Stimulated activated CD4-positive, alpha-beta T cell treated with anti-CD3 and anti-CD28 coated beads, Interleukin-4, amount 100 ng/mL, for 48 hours (primary cell): ENCODE measurements around the gene RHOC.

ENCODE experiments used
- DNase-seq, 2 donors: peaks; one replicate each; pipeline ENCODE4 v3.0.0-alpha.2; 2020; ENCODE audit warnings: low read depth in 2 of 2

RHOC gene

DNA sequence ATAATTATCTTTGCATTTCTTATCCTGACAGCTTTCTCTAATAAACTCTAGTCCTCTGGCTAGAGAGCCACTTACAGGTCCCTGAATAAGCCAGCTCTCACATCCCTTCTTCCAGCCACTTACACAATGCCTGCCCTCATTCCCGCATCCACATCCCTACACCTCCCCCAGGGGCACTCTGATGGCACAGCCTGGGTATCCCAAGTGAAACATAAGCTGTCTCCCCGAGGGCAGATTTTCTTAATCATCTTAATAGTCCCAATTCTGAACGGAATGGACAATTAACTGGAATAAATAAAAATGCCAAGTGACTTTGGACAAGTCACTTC lies 4.9 kb downstream of the RHOC start:
- no peak for DNase-seq

DNA sequence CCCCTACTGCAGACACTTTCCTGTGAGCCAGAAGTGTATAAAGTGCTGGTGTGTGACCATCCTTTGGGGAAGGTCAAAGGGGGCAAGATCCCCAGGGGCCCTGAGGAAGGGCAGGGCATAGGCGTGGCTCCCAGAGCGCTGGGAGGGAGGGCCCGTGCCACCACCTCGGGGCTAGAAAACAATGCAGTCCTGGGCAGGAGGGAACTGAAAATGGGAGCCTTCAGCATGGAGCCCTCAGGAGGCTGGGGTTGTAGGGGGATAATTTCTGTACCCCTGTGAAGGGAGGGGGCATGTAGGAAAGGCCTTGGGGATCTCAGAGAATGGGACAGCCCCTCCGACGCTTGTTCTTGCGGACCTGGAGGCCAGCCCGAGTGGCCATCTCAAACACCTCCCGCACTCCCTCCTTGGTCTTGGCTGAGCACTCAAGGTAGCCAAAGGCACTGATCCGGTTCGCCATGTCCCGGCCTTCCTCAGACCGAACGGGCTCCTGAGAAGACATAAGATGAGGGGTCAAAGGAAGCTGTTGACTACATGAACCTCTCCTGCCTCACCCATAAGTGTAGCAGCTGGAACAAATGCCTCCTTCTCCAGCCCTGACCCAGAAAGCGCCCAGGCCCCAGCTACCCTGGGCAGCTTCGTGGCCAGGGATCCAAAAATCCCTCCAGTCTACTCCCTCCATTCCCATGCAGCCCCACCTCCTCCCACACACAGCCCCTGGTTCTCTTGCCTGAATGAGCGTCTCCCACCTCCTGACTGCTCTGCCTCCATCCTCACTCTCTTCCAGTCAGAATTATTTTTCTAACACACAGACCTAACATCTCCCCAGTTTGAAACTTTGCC lies 5.5 kb downstream of the RHOC start:
- no peak for DNase-seq

DNA sequence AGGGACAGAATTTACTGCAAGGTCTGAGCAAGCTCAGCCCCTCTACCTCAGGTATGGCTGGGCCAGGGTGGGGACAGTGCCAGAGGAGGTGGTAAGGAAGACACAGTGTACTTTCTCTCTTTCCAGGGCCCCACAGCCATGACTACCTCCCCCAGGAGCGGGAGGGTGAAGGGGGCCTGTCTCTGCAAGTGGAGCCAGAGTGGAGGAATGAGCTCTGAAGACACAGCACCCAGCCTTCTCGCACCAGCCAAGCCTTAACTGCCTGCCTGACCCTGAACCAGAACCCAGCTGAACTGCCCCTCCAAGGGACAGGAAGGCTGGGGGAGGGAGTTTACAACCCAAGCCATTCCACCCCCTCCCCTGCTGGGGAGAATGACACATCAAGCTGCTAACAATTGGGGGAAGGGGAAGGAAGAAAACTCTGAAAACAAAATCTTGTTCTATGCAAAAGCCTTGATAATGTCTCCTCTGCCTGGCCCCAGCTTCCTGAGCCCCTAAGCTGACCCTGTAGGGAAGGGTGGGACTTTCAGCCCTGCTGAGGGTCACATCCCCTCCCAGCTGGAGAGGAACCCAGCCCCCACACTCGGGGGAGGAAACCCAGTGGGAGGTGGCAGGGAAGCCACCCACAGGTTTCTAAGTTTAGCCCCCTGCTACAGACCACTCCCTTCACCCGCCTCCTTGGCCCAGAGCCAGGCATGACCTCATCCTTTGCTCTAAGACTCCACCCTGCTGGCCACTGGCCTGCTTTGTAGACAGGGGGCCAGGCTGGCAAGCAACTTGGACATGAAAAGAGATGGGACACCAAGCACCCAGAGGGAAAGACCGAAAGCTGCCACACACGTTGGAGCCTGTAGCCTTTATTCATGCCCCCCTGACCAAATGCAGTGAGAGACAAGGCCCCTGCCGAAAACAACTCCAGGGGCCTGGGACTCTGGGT lies 6.4 kb downstream of the RHOC start:
- peak; percentile 50 to 59 for DNase-seq

DNA sequence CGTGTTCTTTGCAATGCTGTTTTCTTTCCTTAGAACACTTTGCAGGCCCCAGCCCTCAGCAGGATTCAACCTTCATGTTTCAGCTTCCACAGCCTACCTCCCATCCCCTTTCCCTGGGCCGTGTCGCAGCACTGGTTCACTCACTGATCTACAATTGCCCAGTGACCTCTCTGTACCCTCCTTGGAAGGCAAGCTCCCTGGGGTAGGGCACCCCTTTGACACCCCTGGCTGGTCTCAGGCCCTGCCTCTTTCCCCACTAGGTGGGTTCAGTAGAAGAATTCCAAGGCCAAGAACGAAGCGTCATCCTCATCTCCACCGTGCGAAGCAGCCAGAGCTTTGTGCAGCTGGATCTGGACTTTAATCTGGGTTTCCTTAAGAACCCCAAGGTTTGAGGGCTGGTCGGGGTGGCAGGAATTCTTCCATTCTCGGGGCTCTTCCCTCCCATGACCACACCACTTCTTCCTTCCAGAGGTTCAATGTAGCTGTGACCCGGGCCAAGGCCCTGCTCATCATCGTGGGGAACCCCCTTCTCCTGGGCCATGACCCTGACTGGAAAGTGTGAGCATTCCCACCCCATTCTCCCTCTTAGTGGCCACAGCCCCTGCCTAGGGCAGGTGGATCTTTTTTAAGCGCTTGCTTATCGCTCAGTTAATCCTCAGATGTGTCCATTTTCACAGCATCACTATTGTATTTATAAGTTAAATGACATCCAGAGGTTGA lies 7.3 kb downstream of the RHOC start:
- no peak for DNase-seq

DNA sequence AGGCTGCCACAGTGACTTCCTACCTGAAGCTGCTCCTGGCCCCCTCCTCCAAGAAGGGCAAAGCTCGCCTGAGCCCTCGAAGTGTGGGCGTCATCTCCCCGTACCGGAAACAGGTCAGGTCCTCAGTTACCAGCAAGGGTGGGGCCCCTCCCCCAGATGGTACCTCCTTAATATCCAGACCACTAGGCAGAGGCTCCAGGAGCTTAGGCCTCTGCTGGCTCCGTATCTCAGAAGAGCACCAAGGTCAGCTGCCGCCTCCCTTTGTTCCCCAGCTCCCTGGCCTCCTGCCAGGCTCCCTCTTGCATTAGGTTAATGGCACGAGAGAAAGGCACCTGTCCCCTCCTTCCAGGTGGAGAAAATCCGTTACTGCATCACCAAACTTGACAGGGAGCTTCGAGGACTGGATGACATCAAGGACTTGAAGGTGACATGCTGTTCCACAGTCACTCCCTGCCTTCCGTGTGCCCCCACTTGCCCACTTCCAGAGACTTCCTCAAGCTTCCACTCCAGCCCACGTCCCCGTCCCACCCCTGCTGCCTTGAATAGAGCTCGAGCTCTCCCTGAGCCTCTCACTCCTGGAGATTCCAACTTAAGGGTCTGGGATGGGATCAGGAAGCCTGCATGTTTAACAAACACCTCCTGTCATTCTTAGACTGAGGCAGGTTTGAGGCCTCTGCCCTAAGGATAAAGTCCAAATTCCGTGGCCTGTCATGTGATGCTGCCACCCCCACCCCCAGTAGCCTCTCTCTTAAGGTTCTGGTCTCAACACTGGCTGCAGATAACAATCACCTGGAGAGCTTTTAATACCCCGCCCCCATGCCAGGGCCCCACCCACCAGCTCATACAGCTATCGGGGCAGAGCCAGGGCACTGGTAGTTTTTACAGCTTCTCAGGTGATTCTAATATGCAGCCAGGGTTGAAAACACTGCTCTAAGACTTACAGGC lies 8.3 kb downstream of the RHOC start:
- DNase-seq: no peak

DNA sequence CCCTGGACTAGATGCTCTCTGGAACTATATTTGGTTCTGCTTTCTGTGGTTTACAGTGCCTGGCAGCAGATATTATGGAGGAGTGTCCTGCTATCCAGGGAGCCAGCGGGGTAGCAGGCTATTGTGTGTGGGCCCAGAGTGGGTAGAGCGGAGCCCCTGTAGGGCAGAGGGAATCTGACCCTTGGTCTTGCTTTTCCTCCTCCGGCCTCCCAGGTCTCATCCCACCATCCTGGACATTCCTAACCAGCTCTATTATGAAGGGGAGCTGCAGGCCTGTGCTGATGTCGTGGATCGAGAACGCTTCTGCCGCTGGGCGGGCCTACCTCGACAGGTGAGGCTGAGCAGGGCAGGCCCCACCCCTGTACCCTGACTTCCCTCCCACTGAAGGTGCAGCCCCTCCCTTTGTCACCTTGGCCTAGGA lies 9.1 kb downstream of the RHOC start:
- no peak for DNase-seq

DNA sequence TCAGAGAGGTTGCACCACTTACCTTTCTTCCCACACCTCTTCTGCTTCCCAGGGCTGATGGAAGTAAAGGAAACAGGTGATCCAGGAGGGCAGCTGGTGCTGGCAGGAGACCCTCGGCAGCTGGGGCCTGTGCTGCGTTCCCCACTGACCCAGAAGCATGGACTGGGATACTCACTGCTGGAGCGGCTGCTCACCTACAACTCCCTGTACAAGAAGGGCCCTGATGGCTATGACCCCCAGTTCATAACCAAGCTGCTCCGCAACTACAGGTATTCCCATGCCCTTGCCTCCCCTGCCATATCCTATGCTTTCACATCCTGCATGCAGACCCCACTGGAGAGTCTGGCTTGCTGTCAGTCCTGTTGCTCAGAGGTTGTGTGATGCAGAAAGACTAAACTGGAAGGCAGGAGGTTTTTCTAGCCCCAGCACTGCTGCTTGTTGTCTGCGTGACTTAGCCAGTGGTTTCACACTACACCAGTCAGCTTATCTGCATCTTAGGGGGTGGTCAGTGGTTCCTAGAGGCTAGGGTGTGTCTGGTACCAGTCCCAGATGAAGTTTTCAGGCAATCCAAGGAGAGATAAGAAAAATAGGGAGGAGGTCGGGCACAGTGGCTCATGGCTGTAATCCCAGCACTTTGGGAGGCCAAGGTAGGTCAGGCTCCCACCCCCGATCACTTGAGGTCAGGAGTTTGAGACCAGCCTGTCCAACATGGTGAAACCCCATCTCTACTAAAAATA lies 10.2 kb downstream of the RHOC start:
- DNase-seq: no peak

DNA sequence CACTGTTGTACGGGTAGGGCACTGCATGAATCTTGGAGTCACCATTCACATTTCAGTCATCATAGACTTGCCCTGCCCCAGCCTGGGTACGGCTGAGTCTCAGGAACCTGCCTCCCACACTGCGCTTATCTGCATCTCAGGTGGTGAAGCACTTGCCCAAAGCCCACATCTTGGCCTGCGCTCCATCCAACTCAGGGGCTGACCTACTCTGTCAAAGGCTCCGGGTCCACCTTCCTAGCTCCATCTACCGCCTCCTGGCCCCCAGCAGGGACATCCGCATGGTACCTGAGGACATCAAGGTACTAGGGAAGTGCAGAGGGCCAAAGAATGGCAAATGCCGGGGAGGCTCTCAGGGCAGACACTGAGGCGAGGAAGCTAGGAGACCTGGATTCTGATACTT lies 11.7 kb downstream of the RHOC start:
- no peak for DNase-seq

DNA sequence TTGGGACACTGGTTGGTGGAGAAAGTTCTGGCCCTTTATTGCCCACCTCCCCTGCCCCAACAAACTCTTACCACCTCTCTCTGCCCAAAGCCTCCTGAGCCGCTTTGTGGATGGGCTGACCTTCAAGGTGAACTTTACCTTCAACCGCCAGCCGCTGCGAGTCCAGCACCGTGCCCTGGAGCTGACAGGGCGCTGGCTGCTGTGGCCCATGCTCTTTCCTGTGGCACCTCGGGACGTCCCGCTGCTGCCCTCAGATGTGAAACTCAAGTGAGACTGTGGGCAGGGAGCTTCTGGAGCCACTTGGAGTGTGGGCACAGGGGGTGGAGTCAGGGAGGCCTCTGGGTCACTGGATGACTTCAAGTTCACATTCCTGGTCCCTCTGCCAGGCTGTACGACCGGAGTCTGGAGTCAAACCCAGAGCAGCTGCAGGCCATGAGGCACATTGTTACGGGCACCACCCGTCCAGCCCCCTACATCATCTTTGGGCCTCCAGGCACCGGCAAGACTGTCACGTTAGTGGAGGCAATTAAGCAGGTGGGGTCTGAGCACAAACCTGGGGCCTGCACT lies 12.5 kb downstream of the RHOC start:
- no peak for DNase-seq

DNA sequence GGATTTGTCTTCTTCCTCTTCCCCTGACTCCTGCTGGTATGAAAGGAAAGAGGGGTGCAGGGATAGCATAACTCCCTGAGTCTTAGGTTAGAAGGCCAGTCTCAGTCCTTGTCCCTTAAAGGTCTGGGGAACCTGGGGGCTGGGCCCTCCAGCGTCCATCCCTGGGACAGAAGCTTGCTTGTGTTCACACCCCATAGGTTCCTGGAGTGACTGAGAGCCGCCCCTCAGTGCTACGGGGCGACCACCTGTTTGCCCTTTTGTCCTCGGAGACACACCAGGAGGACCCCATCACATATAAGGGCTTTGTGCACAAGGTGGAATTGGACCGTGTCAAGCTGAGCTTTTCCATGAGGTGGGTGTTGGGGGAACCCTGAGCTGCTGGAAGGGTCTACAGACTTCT lies 13.1 kb downstream of the RHOC start:
- DNase-seq: no peak

DNA sequence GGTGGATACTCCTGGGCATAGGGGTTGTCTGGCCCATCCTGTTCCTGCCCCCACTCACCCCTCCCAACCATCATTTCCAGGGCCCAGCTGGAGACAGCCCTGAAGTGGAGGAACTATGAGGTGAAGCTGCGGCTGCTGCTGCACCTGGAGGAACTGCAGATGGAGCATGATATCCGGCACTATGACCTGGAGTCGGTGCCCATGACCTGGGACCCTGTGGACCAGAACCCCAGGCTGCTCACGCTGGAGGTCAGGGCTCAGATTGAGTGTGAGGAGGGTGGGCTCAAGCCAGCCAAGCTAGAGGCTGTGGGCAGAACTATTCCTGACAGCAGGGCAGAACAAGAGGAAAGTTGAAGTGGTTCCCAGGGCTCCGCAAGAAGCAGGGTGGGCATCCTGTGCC lies 14.2 kb downstream of the RHOC start:
- no peak for DNase-seq

DNA sequence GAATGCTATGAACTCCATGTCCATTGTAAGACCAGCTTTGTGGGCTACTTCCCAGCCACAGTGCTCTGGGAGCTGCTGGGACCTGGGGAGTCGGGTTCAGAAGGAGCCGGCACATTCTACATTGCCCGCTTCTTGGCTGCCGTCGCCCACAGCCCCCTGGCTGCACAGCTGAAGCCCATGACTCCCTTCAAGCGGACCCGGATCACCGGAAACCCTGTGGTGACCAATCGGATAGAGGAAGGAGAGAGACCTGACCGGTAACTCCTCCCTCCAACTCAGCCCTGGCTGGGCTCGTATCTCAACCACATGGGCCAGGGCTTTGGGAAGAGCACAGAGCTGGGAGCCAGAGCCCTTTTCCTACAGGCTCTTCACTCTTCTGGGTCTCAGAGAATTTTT lies 17.1 kb downstream of the RHOC start:
- no peak for DNase-seq

DNA sequence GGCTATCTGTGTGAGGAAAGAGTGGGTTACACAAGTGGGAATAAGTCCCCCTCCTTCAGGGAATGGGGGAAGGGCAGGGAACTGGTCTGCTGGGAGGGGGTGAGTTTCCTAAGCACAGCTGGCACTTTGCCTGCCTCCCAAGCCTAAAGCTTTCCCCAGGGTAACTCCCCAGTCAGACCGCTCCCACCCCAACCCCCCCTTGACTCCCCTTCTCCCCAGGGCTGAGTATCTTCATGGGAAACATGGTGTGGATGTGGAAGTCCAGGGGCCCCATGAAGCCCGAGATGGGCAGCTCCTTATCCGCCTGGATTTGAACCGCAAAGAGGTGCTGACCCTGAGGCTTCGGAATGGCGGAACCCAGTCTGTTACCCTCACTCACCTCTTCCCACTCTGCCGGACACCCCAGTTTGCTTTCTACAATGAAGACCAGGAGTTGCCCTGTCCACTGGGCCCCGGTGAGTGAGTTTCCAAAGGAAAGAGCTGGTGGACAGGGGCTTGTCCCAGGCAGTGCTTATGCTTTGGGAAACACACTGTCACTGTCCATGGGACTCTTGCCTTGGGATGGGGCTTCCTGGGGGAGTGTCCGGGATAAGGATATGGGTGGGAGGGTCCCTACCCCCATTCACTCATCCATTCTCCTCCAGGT lies 17.6 kb downstream of the RHOC start:
- no peak for DNase-seq

DNA sequence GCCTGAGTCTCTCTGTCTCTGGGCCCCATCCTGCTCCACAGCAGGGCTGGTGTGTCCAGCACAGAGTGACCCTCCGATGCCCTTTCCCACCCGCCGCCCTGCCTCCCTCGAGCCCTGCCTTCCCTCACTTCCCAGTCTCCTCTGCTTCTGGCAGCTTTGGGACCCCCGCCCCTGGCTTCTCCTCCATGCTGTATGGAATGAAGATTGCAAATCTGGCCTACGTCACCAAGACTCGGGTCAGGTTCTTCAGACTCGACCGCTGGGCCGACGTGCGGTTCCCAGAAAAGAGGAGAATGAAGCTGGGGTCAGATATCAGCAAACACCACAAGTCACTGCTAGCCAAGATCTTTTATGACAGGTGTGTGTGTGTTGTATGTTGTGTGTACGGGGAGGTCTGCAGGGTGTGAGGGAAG lies 18.1 kb downstream of the RHOC start:
- no peak for DNase-seq

DNA sequence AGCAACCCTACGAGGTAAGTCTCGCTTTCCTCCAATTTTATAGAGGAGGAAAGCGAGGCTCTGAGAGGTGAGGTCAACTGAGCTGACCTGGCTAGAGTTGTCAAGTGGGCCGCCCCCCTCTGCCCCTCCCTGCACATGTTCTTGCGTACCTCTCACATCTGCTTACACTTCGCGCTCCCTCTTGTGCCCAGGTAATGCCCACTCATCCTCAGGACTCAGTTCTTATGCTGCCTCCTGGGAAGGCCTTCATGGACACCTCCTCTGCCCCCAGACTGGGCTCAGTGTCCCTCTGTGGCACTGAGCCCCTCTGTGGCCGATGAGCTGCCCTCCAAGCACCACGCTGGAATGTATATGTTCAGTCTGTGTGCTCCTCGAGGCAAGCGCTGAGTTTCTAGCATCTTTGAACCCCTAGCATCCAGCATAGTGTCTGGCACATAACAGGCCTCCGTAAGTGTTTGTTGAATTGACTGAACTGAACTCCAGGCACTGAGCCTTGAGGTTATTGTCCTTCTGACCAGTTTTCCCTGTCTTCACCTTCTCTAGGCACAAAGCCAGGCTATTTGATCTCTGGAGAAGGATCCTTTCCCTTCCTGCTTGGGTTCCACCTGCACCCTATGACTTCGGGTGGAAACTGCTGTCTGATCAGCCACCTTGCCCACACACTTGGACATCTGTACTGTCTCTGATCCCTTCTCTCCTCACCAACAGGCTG lies 19.0 kb downstream of the RHOC start:
- DNase-seq: no peak

DNA sequence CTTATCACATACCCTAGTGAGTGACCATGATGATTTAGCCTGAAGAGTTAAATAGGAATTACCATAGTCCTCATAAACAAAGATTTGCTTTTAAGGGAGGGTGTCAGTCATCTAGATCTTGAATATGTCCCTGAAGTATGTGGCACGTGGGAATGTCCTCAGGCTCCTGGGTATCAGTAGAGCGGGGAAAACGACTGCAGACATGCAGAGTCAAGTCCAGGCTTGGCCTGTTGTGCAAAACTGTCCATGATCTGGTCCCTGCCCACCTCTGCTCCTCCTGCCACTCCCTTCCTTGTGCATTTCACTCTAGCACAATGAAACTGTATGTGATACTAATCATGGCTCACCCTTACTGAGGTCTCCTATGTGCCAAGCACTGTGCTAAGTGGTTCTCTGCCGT lies 19.6 kb downstream of the RHOC start:
- DNase-seq: no peak

DNA sequence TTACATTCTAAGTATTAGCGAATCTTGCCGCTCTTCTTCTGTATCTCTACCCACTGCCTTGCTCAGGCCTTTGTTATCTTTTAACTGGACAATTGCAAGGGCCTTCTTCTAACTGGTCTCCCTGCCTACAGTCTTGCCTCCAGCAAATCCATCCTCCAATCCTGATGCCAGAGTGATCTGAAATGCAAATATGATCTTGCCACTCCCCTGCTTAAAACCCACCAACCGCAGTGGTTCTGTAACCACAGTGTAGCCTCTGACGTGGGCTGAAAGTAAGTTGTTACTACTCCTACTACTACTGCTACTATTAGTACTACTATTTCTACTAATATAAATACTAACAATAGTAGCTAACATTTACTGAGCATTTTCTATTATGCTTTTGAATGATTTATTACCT lies 20.1 kb downstream of the RHOC start:
- no peak for DNase-seq

DNA sequence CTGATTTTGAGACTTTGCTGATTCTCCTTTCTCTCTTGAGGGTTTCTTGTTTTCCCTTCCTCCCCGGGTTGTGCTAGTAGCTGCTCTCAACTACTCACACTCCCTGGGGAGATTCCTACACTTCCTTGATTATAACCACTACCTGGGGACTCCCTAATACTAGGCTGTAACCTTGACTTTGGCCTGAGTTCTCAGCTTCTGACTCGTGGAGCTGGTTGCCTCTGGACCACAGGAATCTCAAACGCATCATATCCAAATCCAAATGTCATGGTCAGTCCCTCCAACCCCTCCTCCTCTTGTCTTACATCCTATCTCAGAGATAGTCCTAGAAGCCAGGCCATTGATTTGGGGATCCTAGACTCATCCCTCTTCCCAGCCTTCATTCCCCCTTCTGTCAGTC lies 20.5 kb downstream of the RHOC start:
- DNase-seq: no peak

DNA sequence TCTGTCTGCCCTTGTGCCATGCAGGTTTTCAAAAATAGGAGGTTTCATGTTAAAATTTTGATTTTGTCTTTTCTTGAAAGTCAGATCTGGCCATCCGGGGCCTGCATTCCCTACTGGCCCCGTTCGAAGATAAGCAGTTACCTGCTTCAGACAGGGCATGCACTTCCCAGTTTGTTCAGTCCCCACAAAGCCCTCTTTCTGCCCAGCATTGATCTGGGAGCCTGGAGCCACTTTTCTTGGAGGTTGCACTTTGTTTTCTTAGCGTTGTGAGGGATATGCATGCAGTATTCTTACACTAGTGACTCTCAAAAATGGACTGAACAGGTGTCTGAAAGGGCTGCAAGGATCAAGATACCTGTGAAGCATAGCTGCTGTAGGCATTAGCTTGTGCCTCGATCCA lies 21.0 kb downstream of the RHOC start:
- DNase-seq: no peak
